ENCODE measurements around the gene STIMATE. TPM values are rescaled to one million over a fixed set of nuclear protein-coding genes. Genes with fewer than 3 reads are reported as not detected.

Gene STIMATE
- total RNA-seq, 1 donor from 2014 or later = 12.1 TPM

DNA sequence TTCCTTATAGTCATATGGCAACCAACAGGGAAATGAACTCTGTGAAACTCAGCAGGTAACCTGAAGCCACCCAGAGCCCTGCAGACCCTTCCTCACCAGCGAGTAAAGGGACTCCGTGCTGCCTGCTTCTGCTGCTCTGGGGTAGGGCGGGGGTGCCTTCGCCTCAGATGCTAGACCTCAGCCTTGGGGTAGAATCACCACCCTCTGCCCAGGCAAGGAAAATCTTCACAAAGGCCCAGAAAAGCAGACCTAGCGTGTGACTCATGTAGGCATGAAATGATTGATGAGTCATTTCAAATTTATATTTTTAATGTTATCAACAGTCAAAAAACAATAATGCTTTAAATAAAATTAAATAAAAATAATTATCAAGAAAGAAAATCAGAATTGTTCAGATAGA is 6.6 kb downstream of the STIMATE start:
- H3K27me3 Mint-ChIP-seq (ENCODE audit: low read depth, unreplicated experiment) = no peaks in the 10 kb centered on the region
- no peak overlapping the region for H3K4me3 Mint-ChIP-seq (ENCODE audit: unreplicated experiment)
- H3K9me3 Mint-ChIP-seq (ENCODE audit: unreplicated experiment) = no peaks in the 10 kb centered on the region
- H3K36me3 Mint-ChIP-seq (ENCODE audit: low read depth, unreplicated experiment) = peaks cover 14% of the 10 kb centered on the region
- FAIRE-seq = no peak
- no peaks in the 10 kb centered on the region for H3K27me3 ChIP-seq (ENCODE audit: insufficient read depth, low read length)
- H3K9ac ChIP-seq (ENCODE audit: low read length) = no peak overlapping the region
- H3K4me1 Mint-ChIP-seq (ENCODE audit: low read depth, unreplicated experiment) = peaks cover 3% of the 10 kb centered on the region
- peaks cover 57% of the 10 kb centered on the region for H3K79me2 ChIP-seq (ENCODE audit: insufficient read depth, low read length)
- no peaks in the 10 kb centered on the region for H3K36me3 ChIP-seq (ENCODE audit: insufficient read depth, low read length)
- DNase-seq (ENCODE audit: low read depth) = no peak
- H3K4me1 ChIP-seq (ENCODE audit: insufficient read depth, low read length) = no peaks in the 10 kb centered on the region
- TF ChIP-seq EZH2 (IDR thresholded peaks at IDR 0.05; ENCODE audit: insufficient read depth, low read length) (no peak), CTCF (IDR thresholded peaks at IDR 0.05; ENCODE audit: insufficient read depth, low read depth, low read length) (no peak)
- H2AFZ ChIP-seq (ENCODE audit: low read depth, low read length) = no peak overlapping the region
- H3K27ac ChIP-seq (ENCODE audit: low read depth, low read length) = no peak overlapping the region
- H3K27ac Mint-ChIP-seq (ENCODE audit: unreplicated experiment) = no peak overlapping the region
- no peak overlapping the region for H3K4me2 ChIP-seq (ENCODE audit: low read length)
- no peaks in the 10 kb centered on the region for H3K9me3 ChIP-seq (ENCODE audit: insufficient read depth, low read depth, low read length)
- no peak overlapping the region for H3K4me3 ChIP-seq (ENCODE audit: insufficient read depth, low read depth, low read length)
- H4K20me1 ChIP-seq (ENCODE audit: insufficient read depth, low read length) = peaks cover 67% of the 10 kb centered on the region

- no peak overlapping the region for H3K4me3 Mint-ChIP-seq (ENCODE audit: unreplicated experiment)
- H3K36me3 ChIP-seq (ENCODE audit: insufficient read depth, low read length) = no peaks in the 10 kb centered on the region
- TF ChIP-seq EZH2 (IDR thresholded peaks at IDR 0.05; ENCODE audit: insufficient read depth, low read length) = no peak
- TF ChIP-seq CTCF (IDR thresholded peaks at IDR 0.05; ENCODE audit: insufficient read depth, low read depth, low read length) = no peak
Observed at GRCh38 chr3:52889901-52890300, 7.4 kb downstream of the STIMATE start.

GRCh38 chr3:52887166-52887565 is 10.2 kb downstream of the STIMATE start:
- H3K36me3 ChIP-seq (ENCODE audit: insufficient read depth, low read length) = no peaks in the 10 kb centered on the region
- H4K20me1 ChIP-seq (ENCODE audit: insufficient read depth, low read length) = peaks cover 44% of the 10 kb centered on the region
- TF ChIP-seq CTCF (IDR thresholded peaks at IDR 0.05; ENCODE audit: insufficient read depth, low read depth, low read length) = no peak
- TF ChIP-seq EZH2 (IDR thresholded peaks at IDR 0.05; ENCODE audit: insufficient read depth, low read length) = no peak
- peaks cover 3% of the 10 kb centered on the region for H3K27me3 Mint-ChIP-seq (ENCODE audit: low read depth, unreplicated experiment)
- no peak overlapping the region for H3K27ac ChIP-seq (ENCODE audit: low read depth, low read length)
- no peaks in the 10 kb centered on the region for H3K9me3 ChIP-seq (ENCODE audit: insufficient read depth, low read depth, low read length)
- DNase-seq (ENCODE audit: low read depth) (no peak), FAIRE-seq (no peak)
- no peak overlapping the region for H3K27ac Mint-ChIP-seq (ENCODE audit: unreplicated experiment)
- no peak overlapping the region for H3K9ac ChIP-seq (ENCODE audit: low read length)
- no peak overlapping the region for H3K4me2 ChIP-seq (ENCODE audit: low read length)
- H3K36me3 Mint-ChIP-seq (ENCODE audit: low read depth, unreplicated experiment) = peaks cover 18% of the 10 kb centered on the region
- peaks cover 7% of the 10 kb centered on the region for H3K9me3 Mint-ChIP-seq (ENCODE audit: unreplicated experiment)
- no peak overlapping the region for H2AFZ ChIP-seq (ENCODE audit: low read depth, low read length)
- H3K4me1 Mint-ChIP-seq (ENCODE audit: low read depth, unreplicated experiment) = peaks cover 1% of the 10 kb centered on the region
- H3K4me1 ChIP-seq (ENCODE audit: insufficient read depth, low read length) = no peaks in the 10 kb centered on the region
- H3K4me3 ChIP-seq (ENCODE audit: insufficient read depth, low read depth, low read length) = no peak overlapping the region
- H3K27me3 ChIP-seq (ENCODE audit: insufficient read depth, low read length) = no peaks in the 10 kb centered on the region
- H3K79me2 ChIP-seq (ENCODE audit: insufficient read depth, low read length) = peaks cover 37% of the 10 kb centered on the region
- no peak overlapping the region for H3K4me3 Mint-ChIP-seq (ENCODE audit: unreplicated experiment)

More at GRCh38 chr3:52889901-52890300, 7.4 kb downstream of the STIMATE start:
- DNase-seq (ENCODE audit: low read depth) = no peak
- Mint-ChIP-seq H3K9me3 (ENCODE audit: unreplicated experiment) (peaks cover 5% of the 10 kb centered on the region), H3K27me3 (ENCODE audit: low read depth, unreplicated experiment) (no peaks in the 10 kb centered on the region), H3K36me3 (ENCODE audit: low read depth, unreplicated experiment) (peaks cover 19% of the 10 kb centered on the region), H3K4me1 (ENCODE audit: low read depth, unreplicated experiment) (peaks cover 3% of the 10 kb centered on the region), H3K27ac (ENCODE audit: unreplicated experiment) (no peak overlapping the region)
- Histone ChIP-seq H4K20me1 (ENCODE audit: insufficient read depth, low read length) (peaks cover 60% of the 10 kb centered on the region), H3K27ac (ENCODE audit: low read depth, low read length) (no peak overlapping the region), H3K9ac (ENCODE audit: low read length) (no peak overlapping the region), H3K4me2 (ENCODE audit: low read length) (no peak overlapping the region), H3K4me1 (ENCODE audit: insufficient read depth, low read length) (no peaks in the 10 kb centered on the region), H2AFZ (ENCODE audit: low read depth, low read length) (no peak overlapping the region), H3K4me3 (ENCODE audit: insufficient read depth, low read depth, low read length) (no peak overlapping the region), H3K79me2 (ENCODE audit: insufficient read depth, low read length) (peaks cover 52% of the 10 kb centered on the region), H3K27me3 (ENCODE audit: insufficient read depth, low read length) (no peaks in the 10 kb centered on the region), H3K9me3 (ENCODE audit: insufficient read depth, low read depth, low read length) (no peaks in the 10 kb centered on the region)
- FAIRE-seq = no peak
